G401 (cell line): ENCODE results near the gene TLK1. TPM values are rescaled to one million over a fixed set of nuclear protein-coding genes. Genes with fewer than 3 reads are reported as not detected.

Source experiments
- DNase-seq: peaks from one replicate; pipeline ENCODE4 v3.0.0-alpha.2; 2015; ENCODE audit warnings: low spot score
- in situ Hi-C: cut with HindIII; loops from 2 replicates; pipeline ENCODE4 v1.10.0; 2016; ENCODE audit warnings: low sequenced_read_pairs, mixed read lengths
- total RNA-seq: library from RNA; depleted of rRNA; stranded (reverse); fragments of >200 nt; shearing (Covaris generic); gene quantifications from 2 replicates; pipeline ENCODE4 v1.2.3, GENCODE V29; 2014

Gene TLK1
- total RNA-seq, 1 experiment from 2014 or later: 14.3 TPM

GRCh38 chr2:171149171-171149938 lies 11.3 kb downstream of the TLK1 start:
- DNase-seq: no peak
- in situ Hi-C loops: no loop called here

- in situ Hi-C loops: no loop called here
Observed at GRCh38 chr2:171147081-171147480, 13.6 kb downstream of the TLK1 start.

GRCh38 chr2:171146633-171147032 lies 14.1 kb downstream of the TLK1 start:
- in situ Hi-C loops: no loop called here

More at GRCh38 chr2:171147081-171147480, 13.6 kb downstream of the TLK1 start:
- DNase-seq: no peak

GRCh38 chr2:171146071-171146470 lies 14.6 kb downstream of the TLK1 start:
- in situ Hi-C loops: no loop called here
- no peak for DNase-seq

More at GRCh38 chr2:171146633-171147032, 14.1 kb downstream of the TLK1 start:
- no peak for DNase-seq

GRCh38 chr2:171143670-171144062 lies 17.0 kb downstream of the TLK1 start:
- no peak for DNase-seq

GRCh38 chr2:171142398-171142797 lies 18.3 kb downstream of the TLK1 start:
- DNase-seq: no peak
- in situ Hi-C loops: no loop called here

More at GRCh38 chr2:171143670-171144062, 17.0 kb downstream of the TLK1 start:
- in situ Hi-C loops: no loop called here

- in situ Hi-C loops: no loop called here
- DNase-seq: no peak
Observed at GRCh38 chr2:171141320-171141719, 19.4 kb downstream of the TLK1 start.

GRCh38 chr2:171139860-171140259 lies 20.8 kb downstream of the TLK1 start:
- in situ Hi-C loops: no loop called here
- DNase-seq: no peak

GRCh38 chr2:171136024-171136423 lies 24.7 kb downstream of the TLK1 start:
- no peak for DNase-seq
- in situ Hi-C loops: no loop called here

GRCh38 chr2:171134624-171135230 lies 26.0 kb downstream of the TLK1 start:
- no peak for DNase-seq
- in situ Hi-C loops: no loop called here

- in situ Hi-C loops: no loop called here
- no peak for DNase-seq
Observed at GRCh38 chr2:171132086-171132485, 28.6 kb downstream of the TLK1 start.

- DNase-seq: no peak
- in situ Hi-C loops: no loop called here
Observed at GRCh38 chr2:171128461-171128860, 32.2 kb downstream of the TLK1 start.

GRCh38 chr2:171124541-171124940 lies 36.2 kb downstream of the TLK1 start:
- in situ Hi-C loops: no loop called here
- no peak for DNase-seq

GRCh38 chr2:171109571-171109970 lies 51.1 kb downstream of the TLK1 start:
- in situ Hi-C loops: no loop called here
- no peak for DNase-seq

- in situ Hi-C loops: no loop called here
- DNase-seq: no peak
Observed at GRCh38 chr2:171109020-171109419, 51.7 kb downstream of the TLK1 start.

- in situ Hi-C loops: no loop called here
- no peak for DNase-seq
Observed at GRCh38 chr2:171107803-171108202, 52.9 kb downstream of the TLK1 start.

GRCh38 chr2:171104379-171104778 lies 56.3 kb downstream of the TLK1 start:
- in situ Hi-C loops: no loop called here
- DNase-seq: no peak

- in situ Hi-C loops: no loop called here
- no peak for DNase-seq
Observed at GRCh38 chr2:171102802-171103201, 57.9 kb downstream of the TLK1 start.

GRCh38 chr2:171100370-171100769 lies 60.3 kb downstream of the TLK1 start:
- in situ Hi-C loops: no loop called here
- DNase-seq: no peak

GRCh38 chr2:171098607-171099006 lies 62.1 kb downstream of the TLK1 start:
- no peak for DNase-seq
- in situ Hi-C loops: no loop called here
